Activated naive CD4-positive, alpha-beta T cell treated with Interleukin-2 at 50 U/mL for 16 hours (primary cell): ENCODE measurements around the gene STAT4.

Source experiments
- DNase-seq: peaks from one replicate; pipeline ENCODE4 v3.0.0-alpha.2; 2020

STAT4 gene

DNA sequence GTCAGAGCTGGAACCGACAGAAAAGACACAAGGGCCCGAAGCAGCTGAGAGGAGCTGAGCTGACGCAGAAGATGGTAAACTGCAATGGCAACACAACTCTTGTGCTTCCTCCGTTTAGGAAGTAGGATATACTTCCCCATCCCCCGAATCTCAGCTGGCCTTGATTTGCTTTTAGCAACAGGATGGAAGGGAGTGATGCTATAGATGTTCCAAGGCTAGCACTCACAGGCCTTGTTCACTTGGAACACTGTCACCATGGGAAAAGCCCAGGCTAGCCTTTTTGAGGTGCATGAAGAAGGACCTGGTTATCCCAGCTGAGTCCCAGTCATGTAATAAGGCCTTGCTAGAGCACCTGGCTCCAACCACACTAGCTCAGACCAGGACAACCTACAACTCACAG is 162.9 kb downstream of the STAT4 start:
- no peak for DNase-seq

DNA sequence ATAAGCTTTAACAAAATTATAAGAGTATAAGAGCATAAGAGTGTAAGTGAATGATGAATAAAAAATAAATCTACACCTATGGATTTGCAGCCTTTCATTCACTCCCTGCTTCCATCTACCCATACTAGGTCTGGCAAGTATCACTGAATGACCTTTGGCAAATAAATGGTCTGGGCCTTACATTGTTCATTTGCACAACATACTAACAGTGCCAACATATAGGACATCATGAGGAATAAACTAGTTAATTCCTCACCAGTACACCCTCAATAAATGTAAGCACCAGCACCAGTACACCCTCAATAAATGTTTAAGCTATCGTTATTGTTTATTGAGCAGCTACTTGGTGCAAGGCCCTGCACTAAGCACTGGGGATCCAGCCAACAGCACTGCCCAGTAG is 163.7 kb downstream of the STAT4 start:
- DNase-seq = no peak

DNA sequence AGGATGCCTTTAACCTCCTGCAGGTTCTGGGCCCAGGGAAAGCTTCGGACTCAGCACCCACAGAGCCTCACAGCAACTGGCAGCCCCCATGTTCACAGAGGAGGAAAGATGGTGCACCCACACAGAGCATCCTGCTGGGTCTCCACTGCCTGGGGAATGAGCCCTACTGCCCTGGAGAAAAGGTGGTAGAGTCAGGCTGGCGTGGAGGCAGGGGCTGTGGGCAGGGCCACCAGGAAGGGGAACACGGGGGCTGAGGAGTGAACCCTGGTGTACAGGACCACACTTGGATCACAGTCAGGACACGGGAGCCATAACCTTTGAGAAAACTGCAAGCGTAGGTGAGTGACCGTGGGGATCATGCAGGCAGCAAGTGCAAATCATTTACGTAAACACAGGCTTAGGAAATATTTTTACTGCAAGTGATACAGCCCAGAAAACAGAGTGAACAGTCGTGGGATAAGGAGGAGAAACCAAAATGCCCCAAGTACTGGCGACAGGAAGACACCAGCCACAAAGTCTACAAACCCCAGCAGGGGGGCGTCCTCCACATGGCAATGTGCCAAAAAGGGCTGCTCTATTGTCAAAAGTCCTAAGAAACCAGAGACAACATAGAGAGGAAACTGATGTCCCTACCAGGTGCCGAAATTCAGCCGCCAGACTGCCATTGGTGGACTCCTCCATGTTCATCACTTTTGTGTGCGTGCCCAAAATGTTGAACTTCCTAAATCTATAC is 164.4 kb downstream of the STAT4 start:
- no peak for DNase-seq

DNA sequence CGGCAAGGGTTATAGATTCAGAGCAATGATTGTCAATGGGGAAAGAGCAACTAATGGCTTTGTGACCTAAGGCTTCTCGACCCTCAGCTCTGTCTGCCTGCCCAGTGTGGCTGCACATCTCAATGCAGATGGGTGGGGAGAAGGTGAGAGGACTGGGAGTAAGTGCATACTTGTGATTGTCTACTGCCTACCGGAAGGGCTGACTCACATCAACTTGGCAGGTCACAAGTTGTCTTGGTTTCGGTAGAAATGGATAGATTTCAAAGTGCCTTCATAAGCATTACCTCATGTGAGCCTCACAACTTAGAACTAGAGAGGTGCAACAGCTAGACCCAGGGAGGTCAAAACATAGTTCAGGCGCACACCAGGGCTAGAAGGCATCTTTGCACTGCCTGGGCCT is 166.2 kb downstream of the STAT4 start:
- DNase-seq = peak; percentile 18

DNA sequence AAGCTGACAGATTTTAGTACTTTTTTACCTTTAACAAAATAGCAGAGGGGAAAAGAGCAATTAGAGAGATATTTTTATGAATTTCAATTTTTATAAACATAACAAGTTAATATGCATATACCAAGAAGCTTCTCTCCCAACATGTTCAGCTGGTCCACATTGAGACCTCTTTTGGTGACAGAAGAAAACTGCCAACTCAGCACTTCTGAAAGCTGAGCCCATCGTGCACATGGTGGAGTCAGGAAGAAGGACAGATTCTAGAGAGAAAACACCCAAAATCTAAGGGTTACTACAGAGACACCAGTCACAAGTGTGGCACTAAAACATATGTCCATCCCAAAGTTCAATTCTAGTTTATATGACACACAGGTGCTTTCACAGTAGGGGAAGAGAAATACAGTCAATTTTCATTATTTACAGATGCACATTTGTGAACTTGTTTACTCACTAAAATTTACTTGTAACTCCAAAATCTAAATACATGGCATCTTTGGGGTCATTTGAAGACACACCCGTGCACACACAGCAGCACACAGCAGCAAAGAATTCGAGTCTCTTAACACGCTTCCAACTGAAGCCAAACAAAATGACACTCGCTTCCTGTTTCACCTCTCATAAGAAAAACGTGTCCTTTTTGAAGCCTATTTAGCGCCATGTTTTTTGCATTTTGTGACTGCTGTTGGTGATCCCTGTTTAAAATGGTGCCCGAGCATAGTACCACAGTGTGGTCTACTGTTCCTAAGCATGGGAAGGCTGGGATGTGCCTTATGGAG is 168.3 kb downstream of the STAT4 start:
- DNase-seq = no peak

DNA sequence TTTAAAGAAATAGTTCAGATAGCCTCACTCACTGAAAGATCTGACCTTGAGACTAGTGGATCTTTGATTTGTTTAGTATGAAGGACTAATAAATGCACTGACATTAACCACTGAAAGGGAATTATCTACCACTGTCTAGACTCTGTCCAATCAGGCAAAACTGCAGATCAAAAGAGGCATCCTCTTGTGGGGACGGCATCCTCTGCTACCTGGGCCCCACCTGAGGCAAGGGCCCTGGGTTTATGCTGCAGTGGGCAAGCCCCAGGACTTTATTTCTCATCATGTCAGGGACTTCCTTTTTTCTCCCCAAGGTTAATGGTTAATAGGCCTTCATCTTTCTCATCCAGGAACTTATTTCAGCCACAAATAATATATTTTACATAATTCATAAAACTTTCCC is 169.1 kb downstream of the STAT4 start:
- no peak for DNase-seq

DNA sequence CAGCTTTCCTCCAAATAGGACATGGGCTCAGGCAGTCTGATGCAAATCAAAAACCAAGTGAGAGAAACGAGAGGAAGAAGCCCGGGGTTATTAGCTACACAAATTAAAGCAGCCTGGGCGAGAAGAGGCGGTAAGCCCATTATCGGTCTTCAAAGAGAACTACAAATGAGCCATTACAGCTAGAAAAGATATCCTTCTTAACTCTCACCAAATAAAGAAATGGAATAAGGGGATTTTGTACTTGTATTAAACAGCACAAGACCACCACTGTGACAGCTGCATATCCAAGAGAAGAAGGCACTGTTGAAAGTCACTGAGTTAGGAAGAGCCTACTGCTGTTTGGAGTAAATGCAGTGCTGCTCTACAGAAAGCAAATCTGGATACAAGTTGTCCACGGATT is 169.5 kb downstream of the STAT4 start:
- no peak for DNase-seq

DNA sequence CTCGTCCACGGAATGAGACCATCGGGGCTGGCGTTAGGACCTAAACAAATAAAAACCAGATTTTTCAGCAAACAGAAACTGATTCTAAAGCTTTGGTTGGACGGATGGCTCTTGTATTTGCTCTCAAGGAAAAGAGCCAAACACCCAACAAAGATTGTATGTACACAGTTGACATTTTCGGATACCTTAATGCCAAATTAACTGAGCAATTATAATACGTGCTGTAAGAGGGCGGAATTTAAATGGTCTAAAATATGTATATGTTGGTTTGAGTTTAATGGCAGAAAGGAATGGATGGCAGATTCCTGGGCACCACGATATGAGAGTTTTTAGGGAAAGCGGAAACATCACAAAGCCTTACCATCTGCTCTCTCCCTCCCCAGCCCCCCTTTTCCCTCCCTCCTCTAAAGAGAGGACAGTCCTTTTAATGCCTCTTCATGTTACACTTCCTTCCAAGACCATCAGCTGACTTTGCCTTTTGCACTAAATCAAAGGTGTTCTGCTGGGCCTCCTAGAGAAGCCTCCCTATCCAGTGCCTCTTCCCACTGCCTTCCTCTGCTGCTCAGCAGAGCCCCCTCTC is 170.1 kb downstream of the STAT4 start:
- DNase-seq = no peak

DNA sequence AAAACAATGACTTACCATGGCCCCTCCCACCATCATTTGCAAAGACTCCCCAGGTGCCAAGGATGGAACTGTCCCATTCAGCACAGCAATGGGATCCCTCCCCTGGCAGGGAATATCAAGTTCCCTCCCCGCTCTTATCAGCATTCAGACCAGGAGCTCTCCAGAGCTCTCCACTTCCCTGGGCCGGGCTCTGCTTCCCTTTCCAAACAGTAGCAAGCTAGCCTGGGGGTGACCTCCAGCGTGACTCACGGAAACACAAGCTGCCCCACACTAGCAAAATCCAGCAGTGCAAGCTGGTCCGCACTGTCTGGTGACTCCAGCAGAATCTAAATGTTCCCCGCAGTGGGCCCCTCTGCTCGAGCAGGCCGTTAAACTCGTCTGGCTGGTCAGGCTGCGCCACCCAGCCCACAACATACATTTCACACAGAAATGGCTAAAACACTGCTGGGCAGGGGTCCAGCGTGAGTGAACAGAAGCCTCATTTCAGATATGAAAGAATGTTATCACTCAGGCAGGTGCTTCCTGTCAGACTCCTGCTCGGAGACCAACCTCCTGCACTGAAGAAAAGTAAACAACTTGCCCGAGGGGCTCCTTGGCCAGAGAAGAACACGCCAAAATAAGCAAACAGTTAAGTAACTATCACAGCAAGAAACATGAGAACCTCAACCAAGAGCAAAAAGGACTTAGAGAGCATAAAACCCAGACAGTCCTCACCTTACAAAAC is 170.7 kb downstream of the STAT4 start:
- no peak for DNase-seq
